ENCODE measurements around the gene UBE2J2. TPM values are rescaled to one million over a fixed set of nuclear protein-coding genes. Genes with fewer than 3 reads are reported as not detected.

UBE2J2 gene
- polyA plus RNA-seq, 1 donor from 2014 or later = 79.7 TPM

GRCh38 chr1:1239227-1239613 lies 34.4 kb downstream of the UBE2J2 start:
- Histone ChIP-seq H4K20me1 (ENCODE audit: insufficient read depth) (no peaks in the 10 kb centered on the region), H3K9me3 (ENCODE audit: low read length) (no peaks in the 10 kb centered on the region), H3K4me3 (ENCODE audit: low read length) (no peak overlapping the region), H3K9me2 (ENCODE audit: insufficient read depth, low read length) (no peaks in the 10 kb centered on the region), H3K36me3 (ENCODE audit: insufficient read depth, low read length) (no peaks in the 10 kb centered on the region), H3K27me3 (ENCODE audit: insufficient read depth, low read depth, low read length) (no peaks in the 10 kb centered on the region), H2AFZ (ENCODE audit: low read depth, low read length) (no peak overlapping the region), H3K9ac (ENCODE audit: low read length) (no peak overlapping the region), H3K27ac (ENCODE audit: low read length) (no peak overlapping the region), H3K4me2 (ENCODE audit: low read length) (no peak overlapping the region), H3K79me2 (replicated peaks; ENCODE audit: insufficient read depth, low read length) (no peaks in the 10 kb centered on the region), H3F3A (ENCODE audit: insufficient read depth, low read length, poor library complexity, severe bottlenecking) (no peaks in the 10 kb centered on the region)
- no peak for TF ChIP-seq MXI1 (conservative IDR thresholded peaks at IDR 0.05; ENCODE audit: poor library complexity, severe bottlenecking)

DNA sequence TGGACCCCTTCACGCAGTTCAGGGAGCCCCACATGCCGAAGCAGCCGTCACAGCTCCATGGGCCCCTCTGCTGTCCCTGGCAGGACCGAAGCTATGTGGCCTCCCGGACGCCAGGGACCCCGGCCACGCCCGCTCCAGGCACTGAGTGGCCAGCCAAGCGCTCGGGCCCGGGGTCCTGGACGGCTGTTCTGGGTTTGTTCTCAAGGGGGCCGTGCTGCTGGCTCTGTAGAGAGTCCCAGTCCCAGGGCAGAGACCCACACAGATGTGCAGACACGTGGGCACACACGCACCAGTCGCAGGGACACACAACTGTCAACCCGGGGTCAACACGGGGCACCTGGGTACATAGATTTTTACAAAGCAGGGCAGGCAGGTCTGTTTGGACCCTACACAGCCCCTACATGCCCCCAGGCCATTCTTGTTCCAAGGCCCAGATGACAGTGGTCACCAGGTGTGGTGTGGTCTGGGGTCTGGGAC lies 34.9 kb downstream of the UBE2J2 start:
- TF ChIP-seq EZH2 (IDR thresholded peaks at IDR 0.05; ENCODE audit: borderline replicate concordance, insufficient read depth, low read length, poor library complexity, severe bottlenecking) (no peak), EP300 (conservative IDR thresholded peaks at IDR 0.05; ENCODE audit: poor library complexity, severe bottlenecking) (no peak), SMC3 (conservative IDR thresholded peaks at IDR 0.05; ENCODE audit: poor library complexity) (no peak), MXI1 (conservative IDR thresholded peaks at IDR 0.05; ENCODE audit: poor library complexity, severe bottlenecking) (no peak), RAD21 (conservative IDR thresholded peaks at IDR 0.05) (no peak), TAF1 (IDR thresholded peaks at IDR 0.05; ENCODE audit: low read depth) (no peak), CTCF (IDR thresholded peaks at IDR 0.05; ENCODE audit: poor library complexity, severe bottlenecking) (no peak), POLR2AphosphoS5 (IDR thresholded peaks at IDR 0.05) (no peak)
- TF ChIP-seq, protein P1, sequence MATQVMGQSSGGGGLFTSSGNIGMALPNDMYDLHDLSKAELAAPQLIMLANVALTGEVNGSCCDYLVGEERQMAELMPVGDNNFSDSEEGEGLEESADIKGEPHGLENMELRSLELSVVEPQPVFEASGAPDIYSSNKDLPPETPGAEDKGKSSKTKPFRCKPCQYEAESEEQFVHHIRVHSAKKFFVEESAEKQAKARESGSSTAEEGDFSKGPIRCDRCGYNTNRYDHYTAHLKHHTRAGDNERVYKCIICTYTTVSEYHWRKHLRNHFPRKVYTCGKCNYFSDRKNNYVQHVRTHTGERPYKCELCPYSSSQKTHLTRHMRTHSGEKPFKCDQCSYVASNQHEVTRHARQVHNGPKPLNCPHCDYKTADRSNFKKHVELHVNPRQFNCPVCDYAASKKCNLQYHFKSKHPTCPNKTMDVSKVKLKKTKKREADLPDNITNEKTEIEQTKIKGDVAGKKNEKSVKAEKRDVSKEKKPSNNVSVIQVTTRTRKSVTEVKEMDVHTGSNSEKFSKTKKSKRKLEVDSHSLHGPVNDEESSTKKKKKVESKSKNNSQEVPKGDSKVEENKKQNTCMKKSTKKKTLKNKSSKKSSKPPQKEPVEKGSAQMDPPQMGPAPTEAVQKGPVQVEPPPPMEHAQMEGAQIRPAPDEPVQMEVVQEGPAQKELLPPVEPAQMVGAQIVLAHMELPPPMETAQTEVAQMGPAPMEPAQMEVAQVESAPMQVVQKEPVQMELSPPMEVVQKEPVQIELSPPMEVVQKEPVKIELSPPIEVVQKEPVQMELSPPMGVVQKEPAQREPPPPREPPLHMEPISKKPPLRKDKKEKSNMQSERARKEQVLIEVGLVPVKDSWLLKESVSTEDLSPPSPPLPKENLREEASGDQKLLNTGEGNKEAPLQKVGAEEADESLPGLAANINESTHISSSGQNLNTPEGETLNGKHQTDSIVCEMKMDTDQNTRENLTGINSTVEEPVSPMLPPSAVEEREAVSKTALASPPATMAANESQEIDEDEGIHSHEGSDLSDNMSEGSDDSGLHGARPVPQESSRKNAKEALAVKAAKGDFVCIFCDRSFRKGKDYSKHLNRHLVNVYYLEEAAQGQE (IDR thresholded peaks at IDR 0.05; ENCODE audit: borderline replicate concordance) = no peak
- H3K79me2 ChIP-seq (replicated peaks; ENCODE audit: insufficient read depth, low read length) = no peaks in the 10 kb centered on the region
- H3F3A ChIP-seq (ENCODE audit: insufficient read depth, low read length, poor library complexity, severe bottlenecking) = no peaks in the 10 kb centered on the region
- no peak overlapping the region for H2AFZ ChIP-seq (ENCODE audit: low read depth, low read length)
- H3K27ac ChIP-seq (ENCODE audit: low read length) = no peak overlapping the region
- H3K9me2 ChIP-seq (ENCODE audit: insufficient read depth, low read length) = no peaks in the 10 kb centered on the region
- no peaks in the 10 kb centered on the region for H3K36me3 ChIP-seq (ENCODE audit: insufficient read depth, low read length)
- H3K9me3 ChIP-seq (ENCODE audit: low read length) = no peaks in the 10 kb centered on the region
- no peaks in the 10 kb centered on the region for H3K27me3 ChIP-seq (ENCODE audit: insufficient read depth, low read depth, low read length)
- H4K20me1 ChIP-seq (ENCODE audit: insufficient read depth) = no peaks in the 10 kb centered on the region
- no peak overlapping the region for H3K9ac ChIP-seq (ENCODE audit: low read length)
- no peak overlapping the region for H3K4me2 ChIP-seq (ENCODE audit: low read length)
- no peak overlapping the region for H3K4me3 ChIP-seq (ENCODE audit: low read length)

Data from neural cell (in vitro differentiated cells).